Mononuclear cell (primary cell): Measurements from ENCODE around the gene ADI1. TPM values are rescaled to one million over a fixed set of nuclear protein-coding genes. Genes with fewer than 3 reads are reported as not detected.

Experiments used
- H3K27me3 ChIP-seq: 2 replicates; pipeline ENCODE4 v1.6.0; 2011; ENCODE audit warnings: low read length, control low read depth; ENCODE audit not compliant: insufficient read depth
- H3K4me1 ChIP-seq: 2 replicates; pipeline ENCODE4 v1.5.1; 2011; ENCODE audit warnings: mild to moderate bottlenecking, low read length, control low read depth; ENCODE audit not compliant: insufficient read depth
- H3K4me3 ChIP-seq: 2 replicates; pipeline ENCODE4 v1.5.1; 2011; ENCODE audit warnings: mild to moderate bottlenecking, low read length, moderate library complexity
- H3K9me3 ChIP-seq: 2 replicates; pipeline ENCODE4 v1.5.1; 2011; ENCODE audit warnings: low read depth, mild to moderate bottlenecking, control low read depth, low read length
- total RNA-seq: library from RNA; depleted of rRNA; stranded (reverse); fragments of >200 nt; gene quantifications from one replicate; pipeline ENCODE4 v1.2.3, GENCODE V29; 2012

The ADI1 gene
- total RNA-seq, 1 donor, result 25.6 TPM

- Histone ChIP-seq H3K4me3 (no peak overlapping the region), H3K9me3 (no peaks in the 10 kb centered on the region), H3K4me1 (no peaks in the 10 kb centered on the region), H3K27me3 (no peaks in the 10 kb centered on the region)
These were observed 36.9 kb downstream of the ADI1 start for GRCh38 chr2:3482363-3482821.

GRCh38 chr2:3481736-3482362 lies 37.5 kb downstream of the ADI1 start:
- H3K9me3 ChIP-seq, result no peaks in the 10 kb centered on the region
- no peaks in the 10 kb centered on the region for H3K27me3 ChIP-seq
- no peak overlapping the region for H3K4me3 ChIP-seq

GRCh38 chr2:3481011-3481400 lies 38.3 kb downstream of the ADI1 start:
- Histone ChIP-seq H3K4me1 (no peaks in the 10 kb centered on the region), H3K9me3 (no peaks in the 10 kb centered on the region), H3K4me3 (no peak overlapping the region), H3K27me3 (no peaks in the 10 kb centered on the region)

More at GRCh38 chr2:3481736-3482362, 37.5 kb downstream of the ADI1 start:
- H3K4me1 ChIP-seq, result no peaks in the 10 kb centered on the region

- H3K9me3 ChIP-seq, result no peaks in the 10 kb centered on the region
- H3K4me3 ChIP-seq, result no peak overlapping the region
- H3K4me1 ChIP-seq, result no peaks in the 10 kb centered on the region
- no peaks in the 10 kb centered on the region for H3K27me3 ChIP-seq
These were observed 38.9 kb downstream of the ADI1 start for GRCh38 chr2:3480352-3481010.

- Histone ChIP-seq H3K4me3 (no peak overlapping the region), H3K4me1 (no peaks in the 10 kb centered on the region), H3K9me3 (no peaks in the 10 kb centered on the region), H3K27me3 (no peaks in the 10 kb centered on the region)
These were observed 39.7 kb downstream of the ADI1 start for GRCh38 chr2:3479430-3480320.

- Histone ChIP-seq H3K4me3 (no peak overlapping the region), H3K4me1 (no peaks in the 10 kb centered on the region), H3K27me3 (no peaks in the 10 kb centered on the region), H3K9me3 (no peaks in the 10 kb centered on the region)
These were observed 40.4 kb downstream of the ADI1 start for GRCh38 chr2:3478846-3479385.

- Histone ChIP-seq H3K4me1 (no peaks in the 10 kb centered on the region), H3K27me3 (no peaks in the 10 kb centered on the region), H3K9me3 (no peaks in the 10 kb centered on the region), H3K4me3 (no peak overlapping the region)
These were observed 42.4 kb downstream of the ADI1 start for GRCh38 chr2:3476985-3477327.

GRCh38 chr2:3476321-3476984 lies 42.9 kb downstream of the ADI1 start:
- H3K4me1 ChIP-seq, result no peaks in the 10 kb centered on the region
- H3K9me3 ChIP-seq, result no peaks in the 10 kb centered on the region
- H3K27me3 ChIP-seq, result no peaks in the 10 kb centered on the region
- no peak overlapping the region for H3K4me3 ChIP-seq

GRCh38 chr2:3475771-3476170 lies 43.6 kb downstream of the ADI1 start:
- no peaks in the 10 kb centered on the region for H3K9me3 ChIP-seq
- H3K4me1 ChIP-seq, result no peaks in the 10 kb centered on the region
- no peak overlapping the region for H3K4me3 ChIP-seq
- H3K27me3 ChIP-seq, result no peaks in the 10 kb centered on the region

- Histone ChIP-seq H3K27me3 (no peaks in the 10 kb centered on the region), H3K4me1 (no peaks in the 10 kb centered on the region), H3K4me3 (no peak overlapping the region), H3K9me3 (no peaks in the 10 kb centered on the region)
These were observed 46.4 kb downstream of the ADI1 start for GRCh38 chr2:3472966-3473365.

- no peaks in the 10 kb centered on the region for H3K9me3 ChIP-seq
- no peaks in the 10 kb centered on the region for H3K4me1 ChIP-seq
- H3K27me3 ChIP-seq, result no peaks in the 10 kb centered on the region
- H3K4me3 ChIP-seq, result no peak overlapping the region
These were observed 47.0 kb downstream of the ADI1 start for GRCh38 chr2:3472296-3472695.

GRCh38 chr2:3470856-3471737 lies 48.2 kb downstream of the ADI1 start:
- Histone ChIP-seq H3K9me3 (no peaks in the 10 kb centered on the region), H3K4me1 (no peaks in the 10 kb centered on the region), H3K27me3 (no peaks in the 10 kb centered on the region), H3K4me3 (no peak overlapping the region)

- no peaks in the 10 kb centered on the region for H3K27me3 ChIP-seq
- H3K4me3 ChIP-seq, result no peak overlapping the region
- no peaks in the 10 kb centered on the region for H3K9me3 ChIP-seq
- no peaks in the 10 kb centered on the region for H3K4me1 ChIP-seq
These were observed 49.1 kb downstream of the ADI1 start for GRCh38 chr2:3470166-3470651.

- Histone ChIP-seq H3K9me3 (no peaks in the 10 kb centered on the region), H3K4me1 (no peaks in the 10 kb centered on the region), H3K27me3 (no peaks in the 10 kb centered on the region), H3K4me3 (no peak overlapping the region)
These were observed 49.8 kb downstream of the ADI1 start for GRCh38 chr2:3469486-3469885.
